Suppressor macrophage (primary cell): ENCODE results near the gene ARL15.
"Not testable (repeated sequence)": the region's sequence is repeated elsewhere in the genome, so short reads cannot be mapped to it uniquely, and the experiment has no call there.

ENCODE experiments used
- DNase-seq, 4 experiments: peaks; one replicate each; pipeline ENCODE4 v3.0.0-alpha.2; 2020 to 2022
- total RNA-seq, 17 experiments: gene quantifications; one replicate each; lab custom pipeline; 2026; ENCODE audit warnings: mixed read lengths in 6 of 17, inconsistent platforms in 3 of 17; lab: John Stamatoyannopoulos, UW

The ARL15 gene
- total RNA-seq = 6.4 to 57.2 (median 26.5) reads per million in 17 experiments

DNA sequence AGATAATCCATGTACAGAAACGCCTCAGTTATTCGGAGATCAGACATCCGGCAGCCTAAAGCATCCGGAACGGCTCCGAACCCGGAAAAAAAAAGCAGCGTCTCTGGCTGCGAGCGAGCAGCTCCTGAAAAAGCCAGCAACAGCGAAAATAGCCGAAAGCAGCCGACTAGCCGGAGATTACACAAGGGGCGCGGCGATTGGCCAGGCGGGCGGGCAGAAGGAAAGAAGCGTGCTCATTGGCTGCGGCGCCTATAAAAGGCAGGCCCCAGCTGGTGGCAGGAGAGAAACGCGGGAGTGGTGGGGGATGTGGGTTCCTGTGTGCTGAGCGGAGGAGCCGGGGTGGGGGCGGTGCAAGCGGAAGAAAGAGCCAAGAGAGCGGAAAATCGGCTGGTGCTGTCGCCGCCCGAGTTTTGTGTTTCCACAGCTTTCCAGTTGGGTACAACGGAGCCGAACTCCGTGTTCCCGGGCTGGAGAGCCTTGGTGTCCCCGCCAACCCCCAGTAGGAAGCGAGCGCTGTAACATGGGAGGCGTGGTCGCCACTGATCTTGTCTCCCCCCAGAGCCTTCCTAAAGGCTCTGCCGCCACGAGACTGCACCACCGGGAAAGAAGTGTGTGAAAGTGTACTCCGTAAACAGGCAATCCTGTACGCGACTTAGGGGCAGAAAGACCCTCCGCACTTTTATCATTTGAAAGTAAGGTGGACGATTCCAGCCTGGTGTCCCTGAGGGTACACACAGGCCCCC is at the start of gene ARL15:
Gene ARL15 (minus strand): TSS at position 141 of the 743 bp plus-strand sequence.
- peak; percentile 98 to 99 (median 99) for DNase-seq

DNA sequence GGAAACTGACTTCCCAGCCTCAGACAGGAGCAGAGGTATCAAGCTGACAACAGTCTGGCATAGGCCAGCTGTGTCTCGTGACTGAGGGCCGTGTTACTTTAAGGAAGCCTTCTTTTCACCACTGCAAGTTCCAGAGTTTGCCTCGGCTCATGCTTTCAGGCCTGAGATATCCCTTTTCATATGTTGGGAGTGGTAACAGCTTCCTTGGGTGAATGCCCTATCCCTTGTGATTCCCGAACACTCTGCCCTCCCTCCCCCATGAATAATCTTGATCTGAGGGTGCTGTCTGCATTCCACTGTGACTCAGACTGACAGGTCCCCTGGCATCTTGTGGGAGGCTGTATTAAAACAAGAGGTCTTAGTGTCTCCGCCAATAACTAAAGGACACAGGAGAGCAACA is 49.7 kb upstream of the ARL15 start:
- no peak for DNase-seq

DNA sequence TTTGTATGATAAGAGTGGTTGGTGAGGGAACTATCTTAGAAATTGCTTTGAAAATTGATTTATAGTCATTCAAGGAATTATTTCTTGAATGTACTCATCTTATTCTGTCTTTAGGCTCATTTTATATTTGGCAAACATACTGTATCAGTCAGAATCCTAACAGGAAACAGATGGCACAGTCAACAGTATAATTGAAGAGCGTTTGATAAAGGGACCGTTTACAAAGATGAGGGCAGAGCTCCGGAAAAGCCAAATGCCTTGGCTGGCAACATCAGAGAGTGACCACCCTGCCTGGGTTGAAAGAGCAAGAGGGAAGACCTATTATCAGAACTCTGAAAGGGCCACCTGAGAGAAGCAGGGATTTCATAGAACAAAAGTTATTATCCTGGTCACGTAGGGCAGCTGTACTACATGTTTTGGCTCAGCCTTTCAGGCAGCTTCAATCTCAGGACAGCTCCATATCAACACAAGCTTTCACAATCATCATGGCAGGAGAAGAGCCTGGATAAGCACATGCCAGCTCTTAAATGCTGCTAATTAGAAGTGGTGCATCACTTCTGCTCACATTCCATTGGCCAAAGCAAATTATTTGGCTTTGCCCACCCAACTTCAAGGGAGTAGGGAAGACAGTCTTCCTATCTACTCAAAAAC is 47.2 kb upstream of the ARL15 start:
- DNase-seq = no peak

DNA sequence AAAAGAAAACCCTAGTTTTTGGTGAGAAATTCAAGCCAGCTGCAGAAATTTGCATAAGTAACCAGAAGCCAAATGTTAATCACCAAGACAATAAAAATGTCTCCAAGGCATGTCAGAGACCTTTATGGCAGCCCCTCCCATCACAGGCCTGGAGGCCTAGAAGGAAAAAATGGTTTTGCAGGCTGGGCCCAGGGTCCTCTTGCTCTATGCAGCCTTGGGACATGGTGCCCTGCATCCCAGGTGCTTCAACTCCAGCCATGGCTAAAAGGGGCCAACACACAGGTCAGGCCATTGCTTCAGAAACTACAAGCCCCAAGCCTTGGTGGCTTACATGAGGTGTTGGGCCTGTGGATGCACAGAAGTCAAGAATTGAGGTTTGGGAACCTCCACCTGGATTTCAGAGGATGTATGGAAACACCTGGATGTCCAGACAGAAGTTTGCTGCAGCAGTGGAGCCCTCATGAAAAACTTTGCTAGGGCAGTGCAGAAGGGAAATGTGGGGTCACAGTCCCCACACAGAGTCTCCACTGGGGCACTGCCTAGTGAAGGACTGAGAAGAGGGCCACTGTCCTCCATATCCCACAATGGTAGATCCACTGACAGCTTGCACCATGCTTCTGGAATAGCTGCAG is 43.7 kb upstream of the ARL15 start:
- not testable (repeated sequence) for DNase-seq

DNA sequence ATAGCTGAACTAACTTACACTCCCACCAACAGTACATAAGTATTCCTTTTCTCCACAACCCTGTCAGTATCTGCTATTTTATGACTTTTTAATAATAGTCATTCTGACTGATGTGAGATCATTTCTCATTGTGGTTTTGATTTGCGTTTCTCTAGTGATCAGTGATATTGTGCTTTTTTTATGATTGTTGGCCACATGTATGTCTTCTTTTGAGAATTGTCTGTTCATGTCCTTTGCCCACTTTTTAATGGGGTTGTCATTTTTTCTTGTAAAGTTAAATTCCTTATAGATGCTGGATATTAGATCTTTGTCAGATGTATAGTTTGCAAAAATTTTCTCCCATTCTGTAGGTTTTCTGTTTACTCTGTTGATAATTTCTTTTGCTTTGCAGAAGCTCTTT is 42.2 kb upstream of the ARL15 start:
- not testable (repeated sequence) for DNase-seq

DNA sequence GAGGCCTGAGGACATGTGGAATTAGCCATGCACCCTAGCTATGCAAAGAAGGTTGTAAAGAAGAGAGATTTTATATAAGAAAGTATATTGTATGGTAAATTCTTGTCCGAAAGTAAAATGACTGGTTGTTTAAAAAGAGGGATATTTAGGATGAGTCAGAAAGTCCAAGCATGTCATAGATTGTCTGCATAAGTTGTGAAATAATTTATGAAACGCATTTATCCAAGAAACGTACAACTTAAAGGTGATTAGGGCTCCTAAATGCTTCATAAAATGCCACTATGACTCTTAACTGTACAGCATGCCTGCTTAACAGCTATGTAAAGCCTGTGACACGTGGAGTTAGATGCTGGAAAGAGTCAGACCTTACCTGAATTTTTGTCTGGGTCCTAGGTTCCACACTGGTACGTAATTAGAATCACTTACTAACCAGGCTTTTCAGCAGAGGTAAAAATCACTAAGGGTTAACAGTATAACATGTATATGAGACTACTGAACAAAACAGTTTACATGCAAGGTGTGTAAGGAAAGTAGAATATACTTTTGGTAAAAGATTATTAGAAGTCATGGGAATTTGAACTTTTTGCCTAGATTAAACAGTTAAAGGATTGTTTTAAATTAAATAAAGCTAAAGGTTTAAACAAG is 37.0 kb upstream of the ARL15 start:
- no peak for DNase-seq

DNA sequence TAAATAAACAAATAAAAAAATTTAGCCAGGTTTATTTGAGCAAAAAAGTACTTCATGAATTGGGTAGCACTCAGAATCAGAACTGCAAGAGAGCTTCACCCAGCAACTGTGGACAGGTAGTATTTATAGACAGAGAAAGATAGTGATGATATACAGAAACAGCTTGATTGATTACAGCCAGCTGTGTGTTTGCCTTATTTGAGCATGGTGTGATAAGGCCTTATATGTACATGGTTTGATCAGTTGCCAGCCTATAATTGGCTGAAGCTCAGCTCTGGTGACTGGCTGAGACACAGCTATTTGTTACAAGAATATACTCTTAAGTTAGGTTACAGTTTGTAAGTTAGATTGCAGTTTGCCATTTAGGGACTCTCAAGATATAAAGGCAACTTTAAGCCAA is 34.3 kb upstream of the ARL15 start:
- DNase-seq = no peak

DNA sequence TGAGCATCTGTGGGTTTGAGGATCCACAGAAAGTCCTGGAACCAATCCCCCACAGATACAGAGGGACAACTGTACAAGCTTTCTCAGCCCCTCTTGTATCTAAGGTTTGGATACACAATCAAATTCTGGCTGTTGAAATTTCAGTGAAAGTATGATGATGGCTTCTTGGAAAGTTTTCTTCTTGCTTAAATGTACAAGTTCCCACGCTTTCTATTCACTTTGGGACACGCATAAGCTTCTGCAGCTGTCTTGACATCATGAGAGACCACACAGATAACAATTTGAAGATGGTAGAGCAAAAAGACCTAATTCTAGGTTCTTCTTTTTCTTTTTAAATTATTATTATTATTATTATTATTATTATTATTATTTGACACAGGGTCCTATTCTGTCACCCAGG is 31.6 kb upstream of the ARL15 start:
- DNase-seq = no peak

DNA sequence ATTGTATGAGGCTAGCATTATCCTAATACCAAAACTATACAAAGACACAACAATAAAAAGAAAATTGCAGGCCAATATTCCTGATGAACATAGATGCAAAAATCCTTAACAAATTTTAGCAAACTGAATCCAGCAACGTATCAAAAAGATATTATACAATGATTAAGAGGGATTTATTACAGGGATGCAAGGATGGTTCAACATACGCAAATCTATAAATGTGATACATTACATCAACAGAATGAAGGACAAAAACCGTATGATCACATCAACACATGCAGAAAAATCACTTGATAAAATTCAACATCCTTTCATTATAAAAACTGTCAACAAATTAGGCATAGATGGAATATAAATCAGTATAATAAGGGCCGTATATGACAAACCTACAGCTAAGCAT is 27.1 kb upstream of the ARL15 start:
- DNase-seq = no peak

DNA sequence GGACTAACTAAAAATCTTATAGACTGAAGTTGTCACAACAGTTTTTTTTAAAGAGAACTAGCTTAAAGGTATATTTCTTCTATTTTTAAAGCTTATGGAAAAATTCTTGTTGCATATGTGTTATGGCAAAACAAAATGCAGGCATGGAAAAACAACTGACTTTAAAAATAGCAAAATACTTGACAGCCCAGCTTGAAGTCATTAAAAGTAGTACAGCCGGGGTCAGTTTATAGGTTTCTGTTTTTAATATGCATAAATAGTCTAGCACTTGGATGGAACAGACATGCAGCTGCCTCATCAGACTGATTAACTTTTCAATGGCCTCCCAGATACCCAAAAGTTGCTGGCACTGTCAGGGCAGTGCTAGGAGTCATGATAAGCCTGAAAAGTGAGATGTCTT is 22.3 kb upstream of the ARL15 start:
- DNase-seq = no peak

DNA sequence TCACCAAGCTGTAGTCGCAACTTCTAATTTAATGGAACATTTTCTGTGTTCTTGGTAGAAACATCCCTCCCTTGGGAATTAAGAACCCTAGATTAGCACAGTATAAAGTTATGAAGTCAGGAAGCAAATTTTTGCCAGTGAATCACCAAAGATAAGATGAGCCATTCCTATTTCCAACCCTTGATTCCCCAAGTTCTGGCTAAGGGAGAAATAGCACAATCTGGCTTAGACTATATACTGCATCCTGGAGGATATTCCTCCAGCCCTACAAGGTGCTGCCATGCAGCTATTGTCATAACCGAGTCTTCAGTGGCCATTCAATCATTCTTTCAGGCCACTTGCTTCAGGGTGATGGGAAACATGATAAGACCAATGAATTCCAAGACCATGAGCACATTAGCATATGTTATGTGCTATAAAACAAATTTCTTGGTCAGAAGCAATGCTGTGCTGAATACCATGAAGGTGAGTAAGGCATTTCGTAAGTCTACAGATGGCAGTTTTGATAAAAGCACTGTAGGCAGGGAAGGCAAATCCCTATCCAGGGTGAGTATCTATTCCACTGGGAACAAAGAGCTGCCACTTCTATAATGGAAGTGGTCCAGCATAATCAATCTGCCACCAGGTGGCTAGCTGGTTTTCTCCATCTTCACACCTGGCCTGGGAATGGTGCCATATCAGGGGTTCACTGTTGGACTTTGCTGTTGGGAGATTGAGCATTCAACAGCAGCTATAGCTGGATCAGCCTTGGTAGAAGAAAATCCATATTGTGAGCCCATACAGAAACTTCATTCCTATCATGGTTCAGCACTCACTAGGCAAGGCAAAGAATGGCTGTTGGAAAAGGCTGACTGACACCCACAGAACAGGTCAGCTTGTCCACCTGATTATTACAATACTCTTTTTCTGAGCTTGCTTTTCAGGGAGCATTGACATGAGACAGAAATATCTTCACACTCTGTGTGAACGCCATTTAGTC is 19.6 kb upstream of the ARL15 start:
- DNase-seq = no peak

DNA sequence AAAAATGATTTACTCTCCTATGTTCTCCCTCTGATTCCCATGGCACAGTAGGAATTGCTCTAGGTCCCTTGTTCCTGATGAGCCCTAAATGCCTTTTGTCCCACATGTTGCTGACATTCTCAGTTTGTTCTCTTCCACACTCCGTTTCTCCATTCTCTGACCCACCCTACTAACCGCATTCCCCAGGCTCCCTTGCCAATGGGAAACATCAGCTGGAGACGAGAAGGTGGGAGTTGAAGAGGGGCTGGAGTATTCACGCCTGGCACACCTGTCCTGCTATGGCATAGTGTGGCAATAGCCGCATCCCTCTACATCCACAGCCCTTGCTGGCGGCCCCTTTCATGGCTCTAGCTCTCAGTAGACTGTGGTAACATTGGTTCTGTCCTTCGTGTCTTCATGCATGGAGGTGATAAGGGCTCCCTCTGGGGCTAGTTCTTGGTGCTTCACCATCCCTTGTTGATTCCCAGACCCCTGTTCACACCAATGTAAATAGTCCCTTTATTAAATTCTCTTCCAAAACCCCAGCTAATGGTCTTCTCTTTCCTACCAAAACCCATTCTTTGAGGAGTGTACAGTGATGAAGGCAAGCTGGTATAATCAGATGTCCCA is 16.4 kb upstream of the ARL15 start:
- no peak for DNase-seq

DNA sequence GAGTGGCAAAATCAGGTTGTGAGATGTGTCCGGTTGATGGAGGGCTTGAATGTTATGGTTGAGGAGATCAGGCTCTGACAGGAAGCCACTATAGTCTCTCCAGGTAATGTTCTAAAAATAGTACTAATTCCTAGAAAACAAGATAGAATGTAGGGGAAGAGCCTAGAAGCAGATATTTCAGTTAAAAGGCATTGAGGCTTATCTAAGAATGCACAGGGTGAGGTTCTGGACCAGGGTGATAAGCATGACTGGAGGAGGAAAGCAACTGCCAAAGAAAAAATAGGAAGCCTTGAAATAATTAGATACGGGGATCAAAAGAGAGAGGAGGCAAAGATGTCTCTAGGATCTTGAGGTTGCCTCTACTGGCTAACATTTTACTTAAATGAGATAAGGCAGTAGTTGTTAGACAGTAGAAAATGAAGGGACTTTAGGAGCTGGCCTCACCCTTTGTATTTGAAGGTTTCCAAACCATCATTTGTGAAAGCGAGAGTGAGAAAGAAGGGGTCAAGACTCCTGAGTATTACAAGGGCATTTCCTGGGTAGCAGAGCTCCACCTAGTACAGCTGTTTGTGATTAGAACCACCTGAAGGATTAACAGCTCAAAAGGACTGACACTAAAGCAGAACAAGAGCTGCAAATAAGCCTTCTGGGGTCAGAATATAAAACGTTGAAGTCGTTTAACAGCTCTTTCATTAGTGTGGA is 15.4 kb upstream of the ARL15 start:
- no peak for DNase-seq

DNA sequence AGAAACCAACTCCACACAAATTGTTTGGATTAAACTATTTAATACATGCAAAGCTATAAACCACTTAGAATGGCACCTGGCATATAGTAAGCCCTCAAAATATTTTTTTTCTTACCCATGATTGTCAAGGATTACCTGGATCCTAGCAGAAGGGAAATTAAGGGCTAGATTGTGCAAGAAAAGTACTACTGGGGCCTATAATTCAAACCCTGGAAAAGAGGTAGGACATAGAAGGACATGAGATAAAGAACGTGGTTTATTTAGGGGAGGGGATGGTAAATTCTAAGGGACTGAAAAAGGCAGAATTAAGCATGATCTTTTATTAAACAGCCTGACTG is 14.9 kb upstream of the ARL15 start:
- no peak for DNase-seq

DNA sequence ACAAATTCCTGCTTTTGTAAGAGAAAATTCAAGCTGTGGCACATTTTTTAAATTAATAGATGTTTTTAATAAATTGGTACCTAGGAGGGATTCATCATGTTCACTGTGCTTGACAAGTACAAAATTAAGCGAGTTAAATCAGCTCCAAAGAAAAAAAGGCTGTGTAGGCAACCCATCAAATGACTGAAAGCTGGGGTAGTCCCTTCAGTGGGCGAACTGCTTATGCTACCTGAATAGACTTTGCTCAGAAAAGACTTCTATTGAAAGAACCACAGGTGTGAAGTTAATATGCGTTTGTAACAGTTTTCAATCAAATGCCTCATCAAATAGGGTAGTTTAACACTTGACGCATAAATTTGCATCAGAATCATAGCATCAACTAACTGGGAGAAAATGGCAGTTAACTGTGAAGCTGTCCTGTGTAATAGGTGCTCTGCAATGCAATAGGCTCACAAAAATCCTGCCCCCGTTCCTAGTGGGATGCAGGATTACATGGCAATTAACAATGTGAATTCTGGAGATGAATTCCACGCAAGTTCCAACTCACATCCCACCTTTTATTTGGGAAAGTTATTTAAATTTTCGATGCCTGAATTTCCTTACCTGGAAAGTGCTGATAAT is 14.4 kb upstream of the ARL15 start:
- DNase-seq = no peak

DNA sequence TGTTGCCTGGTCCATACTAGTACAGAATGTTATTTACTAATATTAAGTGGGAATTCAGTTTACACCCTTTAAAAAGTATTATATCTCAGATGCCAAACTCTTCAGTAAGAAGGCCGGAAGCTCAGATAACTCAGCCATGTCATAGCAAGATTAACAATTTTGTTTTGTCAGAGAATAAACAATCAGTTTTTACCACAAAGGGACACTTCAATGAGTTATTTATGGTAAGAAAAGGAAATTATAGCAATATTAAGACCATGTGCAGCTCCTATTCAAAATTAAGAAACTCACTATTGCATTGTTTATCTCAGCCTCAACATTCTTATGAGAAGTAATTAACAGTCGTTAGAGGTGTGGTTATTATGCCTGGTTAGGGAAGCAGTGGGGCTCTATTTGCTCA is 13.1 kb upstream of the ARL15 start:
- DNase-seq = no peak

DNA sequence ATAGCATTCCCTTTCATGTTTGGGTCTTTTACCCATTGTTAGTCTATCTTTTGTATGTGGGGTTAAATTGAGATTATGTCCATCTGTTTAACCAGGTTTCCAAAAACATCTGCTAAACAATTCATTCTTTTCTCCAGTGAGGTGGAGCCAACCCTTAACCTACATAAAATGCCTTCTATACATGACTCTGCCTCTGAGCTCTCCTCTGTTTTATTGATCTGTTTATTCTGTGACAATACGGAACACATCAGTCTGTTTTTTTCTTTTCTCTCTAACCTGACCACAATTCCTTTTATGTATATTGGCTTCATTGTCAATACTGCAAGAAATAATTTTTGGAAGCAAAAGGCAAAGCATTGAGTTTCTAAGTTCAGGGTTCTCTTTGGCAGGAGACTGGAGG is 9.9 kb upstream of the ARL15 start:
- no peak for DNase-seq

DNA sequence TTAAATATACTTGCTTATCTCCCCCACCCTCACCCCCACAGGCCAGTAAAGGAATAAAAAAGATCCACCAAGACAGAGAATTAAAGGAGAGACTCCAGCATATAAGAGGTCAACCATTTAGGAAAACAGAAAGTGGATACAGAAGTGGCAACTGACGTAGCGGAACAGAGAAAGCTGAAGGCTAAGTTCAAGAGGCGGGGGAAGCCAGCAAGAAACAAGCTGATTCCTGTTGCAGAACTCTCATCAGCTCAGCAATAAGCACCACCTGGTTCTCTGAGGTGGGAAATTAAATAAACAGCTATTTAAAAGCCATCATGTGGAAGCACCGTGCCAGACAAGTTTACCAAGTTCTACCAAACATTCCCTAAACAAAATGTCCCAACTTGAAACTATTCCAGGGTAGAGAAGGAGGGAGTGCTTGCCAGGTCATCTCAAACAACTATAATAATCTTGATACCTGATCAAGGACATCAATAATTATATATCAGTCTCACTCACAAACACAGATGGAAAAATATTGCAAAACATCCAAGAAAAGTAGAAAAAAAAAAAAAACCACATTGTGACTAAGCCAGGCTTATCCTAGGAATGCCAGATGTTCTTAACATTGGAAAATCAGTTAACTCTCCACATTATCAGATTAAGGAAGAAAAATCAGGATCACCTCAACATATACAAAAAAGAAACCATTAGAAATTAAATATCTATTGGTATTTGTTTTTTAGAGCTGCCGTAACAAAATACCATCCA is 7.3 kb upstream of the ARL15 start:
- no peak for DNase-seq

DNA sequence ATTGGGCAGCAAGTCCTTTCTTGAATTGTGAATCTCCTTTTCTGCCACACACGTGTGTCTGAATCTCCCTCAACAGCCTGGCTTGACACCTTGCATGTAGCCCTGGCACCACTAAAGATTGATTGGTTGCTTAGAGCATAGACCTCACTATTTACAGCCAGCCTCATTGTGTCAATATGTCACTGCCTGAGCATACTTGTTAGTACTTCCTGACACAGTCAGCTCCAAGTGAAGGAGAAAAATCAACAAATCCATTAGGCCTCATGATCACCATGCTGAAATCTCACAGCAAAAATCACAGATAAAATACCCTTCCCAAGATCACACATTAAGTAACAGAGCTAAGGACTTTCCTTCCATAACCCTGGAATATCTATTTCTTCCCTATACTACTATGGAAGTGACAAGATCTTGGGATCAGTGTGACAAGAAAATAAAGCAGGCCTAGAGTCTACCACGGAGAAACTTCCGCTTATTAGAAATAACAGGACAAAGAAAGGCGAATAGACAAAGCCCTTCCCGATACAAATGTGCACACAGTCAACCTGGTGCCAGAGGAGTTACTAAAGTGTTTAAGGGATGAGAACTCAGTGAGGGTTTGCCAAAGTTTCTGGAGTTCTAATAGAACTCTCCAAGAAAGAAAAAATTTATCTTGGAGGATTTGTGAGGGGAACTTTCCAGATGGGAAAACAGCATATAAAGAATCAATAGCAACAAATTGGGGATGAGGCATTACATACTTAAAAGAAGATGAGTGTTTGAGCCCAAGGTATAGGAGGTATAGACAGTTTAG is 5.6 kb upstream of the ARL15 start:
- no peak for DNase-seq
